HepG2 (cell line): ENCODE data around the gene SPOCD1. TPM values are rescaled to one million over a fixed set of nuclear protein-coding genes. Genes with fewer than 3 reads are reported as not detected.

ENCODE experiments used
- DRAP1 ChIP-seq: IDR thresholded peaks from 2 replicates; pipeline ENCODE4 v1.6.1; 2016; ENCODE audit warnings: missing genetic modification reagents, missing compliant biosample characterization
- EP300 ChIP-seq, 3 experiments: sonication (generic) in 1 of 3; formaldehyde crosslinking in 1 of 3; IDR thresholded peaks; 2 replicates each; pipeline versions ENCODE4 v1.5.1 to v1.6.1; 2011 to 2020; ENCODE audit warnings: low read depth in 2 of 3, low read length in 2 of 3, borderline replicate concordance in 1 of 3, improper control_type of control experiment in 1 of 3, mild to moderate bottlenecking in 1 of 3, missing genetic modification reagents in 1 of 3, moderate library complexity in 1 of 3
- FOXA3 ChIP-seq: IDR thresholded peaks from 2 replicates; pipeline ENCODE4 v1.6.1; 2016; ENCODE audit warnings: missing genetic modification reagents, missing compliant biosample characterization
- GLI4 ChIP-seq: sonication (generic); formaldehyde crosslinking; IDR thresholded peaks from 2 replicates; pipeline ENCODE4 v1.5.1; 2020; ENCODE audit warnings: missing genetic modification reagents, mild to moderate bottlenecking, moderate library complexity, borderline replicate concordance
- HCFC1 ChIP-seq: fragments of 150-350 bp; IDR thresholded peaks from 2 replicates; pipeline ENCODE4 v1.6.1; 2014; ENCODE audit warnings: low read depth, low read length
- HMGXB3 ChIP-seq: sonication (generic); formaldehyde crosslinking; IDR thresholded peaks from 2 replicates; pipeline ENCODE4 v1.4.0; 2020; ENCODE audit warnings: missing genetic modification reagents, borderline replicate concordance
- HNRNPK ChIP-seq: fragments of 200-400 bp; formaldehyde crosslinking; IDR thresholded peaks from 2 replicates; pipeline ENCODE4 v1.6.1; 2018; ENCODE audit warnings: low read length, low read depth, moderate library complexity, mild to moderate bottlenecking; ENCODE audit not compliant: poor library complexity, severe bottlenecking
- HOXA3 ChIP-seq: sonication (generic); formaldehyde crosslinking; IDR thresholded peaks from 2 replicates; pipeline ENCODE4 v1.5.0; 2020; ENCODE audit warnings: missing genetic modification reagents
- KAT2B ChIP-seq: fragments of 150-350 bp; IDR thresholded peaks from 2 replicates; pipeline ENCODE4 v1.6.1; 2014; ENCODE audit warnings: low read depth, low read length, borderline replicate concordance
- KDM4B ChIP-seq: sonication (generic); formaldehyde crosslinking; IDR thresholded peaks from 2 replicates; pipeline ENCODE4 v1.4.0; 2020; ENCODE audit warnings: missing genetic modification reagents
- MIER2 ChIP-seq: IDR thresholded peaks from 2 replicates; pipeline ENCODE4 v1.6.1; 2016; ENCODE audit warnings: missing biosample characterization, missing genetic modification reagents
- MTA1 ChIP-seq: sonication (generic); formaldehyde crosslinking; IDR thresholded peaks from 2 replicates; pipeline ENCODE4 v1.4.0; 2020; ENCODE audit warnings: missing genetic modification reagents, mild to moderate bottlenecking, borderline replicate concordance
- NCOA5 ChIP-seq: sonication (generic); formaldehyde crosslinking; IDR thresholded peaks from 2 replicates; pipeline ENCODE4 v1.4.0; 2020; ENCODE audit warnings: missing genetic modification reagents
- POLR2AphosphoS2 ChIP-seq: IDR thresholded peaks from 2 replicates; pipeline ENCODE4 v1.6.1; 2011; ENCODE audit warnings: low read depth, low read length, improper control_type of control experiment
- RCOR2 ChIP-seq: IDR thresholded peaks from 2 replicates; pipeline ENCODE4 v1.6.1; 2016; ENCODE audit warnings: missing biosample characterization, missing genetic modification reagents
- SRSF1 ChIP-seq: fragments of 200-400 bp; formaldehyde crosslinking; optimal IDR thresholded peaks from 2 replicates; pipeline ENCODE3; 2017; ENCODE audit warnings: mild to moderate bottlenecking, low read depth, low read length, moderate library complexity
- STAT5B ChIP-seq: sonication (generic); formaldehyde crosslinking; IDR thresholded peaks from 2 replicates; pipeline ENCODE4 v1.4.0; 2020; ENCODE audit warnings: missing genetic modification reagents
- TEAD3 ChIP-seq: optimal IDR thresholded peaks from 2 replicates; pipeline ENCODE3; 2016; ENCODE audit warnings: borderline replicate concordance
- WIZ ChIP-seq: sonication (generic); formaldehyde crosslinking; IDR thresholded peaks from 2 replicates; pipeline ENCODE4 v1.5.1; 2020; ENCODE audit warnings: mild to moderate bottlenecking, missing genetic modification reagents
- ZBTB3 ChIP-seq: sonication (generic); formaldehyde crosslinking; IDR thresholded peaks from 2 replicates; pipeline ENCODE4 v1.4.0; 2020; ENCODE audit warnings: low read depth, mild to moderate bottlenecking, moderate library complexity, missing genetic modification reagents, borderline replicate concordance
- ZNF280B ChIP-seq: sonication (generic); formaldehyde crosslinking; IDR thresholded peaks from 2 replicates; pipeline ENCODE4 v1.5.0; 2020; ENCODE audit warnings: missing genetic modification reagents, mild to moderate bottlenecking, borderline replicate concordance
- ZNF331 ChIP-seq: sonication (generic); formaldehyde crosslinking; IDR thresholded peaks from 2 replicates; pipeline ENCODE4 v1.4.0; 2020; ENCODE audit warnings: missing genetic modification reagents
- ZNF614 ChIP-seq: IDR thresholded peaks from 2 replicates; pipeline ENCODE4 v1.6.1; 2018; ENCODE audit warnings: missing biosample characterization, missing genetic modification reagents, inconsistent platforms, borderline replicate concordance
- ZNF652 ChIP-seq: IDR thresholded peaks from 2 replicates; pipeline ENCODE4 v1.6.1; 2016; ENCODE audit warnings: low read depth, borderline replicate concordance
- polyA plus RNA-seq, 8 experiments: library from polyadenylated mRNA; depleted of rRNA in 3 of 8; stranded (reverse) in 7 of 8; unstranded in 1 of 8; fragments of >200 nt; fragmentation: Illumina TruSeq in 4 of 8; extraction: Trizol in 4 of 8; gene quantifications; 2 replicates each; pipeline versions ENCODE4 v1.2.1 to v1.2.3, GENCODE V29; 2011 to 2016; ENCODE audit warnings: low read depth in 4 of 8, missing spikeins in 1 of 8, mixed read lengths in 1 of 8; ENCODE audit not compliant: insufficient read depth in 1 of 8
- total RNA-seq, 5 experiments: library from RNA; depleted of rRNA; stranded (reverse); fragments of >200 nt; fragmentation: Illumina TruSeq; extraction: Trizol; gene quantifications; 2 replicates each; pipeline ENCODE4 v1.2.3, GENCODE V29; 2016; ENCODE audit warnings: low read depth in 1 of 5

The SPOCD1 gene
- total and polyA plus RNA-seq, 2 of the 13 experiments (the other 11 are each of a cell fraction or from before 2014, with no cell fraction given) = 0.24 to 0.29 TPM

GRCh38 chr1:31815752-31816500 lies at the start of gene SPOCD1 (continued):
- TF ChIP-seq FOXA3 (CRISPR knock-in tag) (peak; percentile 41), MIER2 (0 out of 2 replicates have a peak, but pooled peaks have one; percentile 24), HCFC1 (no peak), EP300 (IDR thresholded peaks at IDR 0.05; ENCODE audit: low read depth in 2 of 2, low read length in 2 of 2) (no peak), EP300 (CRISPR knock-in tag; IDR thresholded peaks at IDR 0.05; ENCODE audit: borderline replicate concordance) (0 out of 2 replicates have a peak, but pooled peaks have one; percentile 13), NCOA5 (CRISPR knock-in tag) (no peak), HNRNPK (no peak), HMGXB3 (CRISPR knock-in tag) (no peak), TEAD3 (CRISPR knock-in tag) (peak; percentile 66), ZBTB3 (CRISPR knock-in tag) (no peak), MTA1 (CRISPR knock-in tag) (peak; percentile 68; the same call in 1 of the 2 replicates), WIZ (no peak), HOXA3 (peak; percentile 68), DRAP1 (peak; percentile 68; the same call in 1 of the 2 replicates), ZNF280B (no peak), STAT5B (CRISPR knock-in tag) (no peak), ZNF331 (CRISPR knock-in tag) (peak; percentile 72), GLI4 (no peak), SRSF1 (no peak), ZNF652 (no peak), KAT2B (no peak), KDM4B (CRISPR knock-in tag) (0 out of 2 replicates have a peak, but pooled peaks have one; percentile 25), ZNF614 (CRISPR knock-in tag) (peak; percentile 52; the same call in 1 of the 2 replicates), POLR2AphosphoS2 (no peak), RCOR2 (peak; percentile 92)
